Activated B cell treated with CpG ODN at 0.5 μM for 24 hours (primary cell): ENCODE results near the gene TMPRSS13. TPM values are rescaled to one million over a fixed set of nuclear protein-coding genes. Genes with fewer than 3 reads are reported as not detected.

ENCODE experiments used
- ATAC-seq: fragments of 200-7000 bp; cut with Tn5 transposase; one replicate; pipeline ENCODE4 v1.10.0; 2021; ENCODE audit warnings: low read depth, mild to moderate bottlenecking, moderate library complexity
- CTCF ChIA-PET: fragments of 350-600 bp; sonication (Branson Sonifier 250); formaldehyde crosslinking; loops from one replicate; lab custom pipeline; 2021; ENCODE audit warnings: antibody characterized with exemption; lab: Charles Lee
- POLR2A ChIA-PET: fragments of 350-600 bp; sonication (Branson Sonifier 250); formaldehyde crosslinking; loops from one replicate; lab custom pipeline; 2021; ENCODE audit warnings: antibody characterized with exemption; lab: Charles Lee
- DNase-seq: peaks from one replicate; pipeline ENCODE4 v3.0.0; 2022
- H3K27ac Mint-ChIP-seq: one replicate; pipeline ENCODE4 v1.8.0; 2020; ENCODE audit warnings: mixed read lengths
- H3K27me3 Mint-ChIP-seq: one replicate; pipeline ENCODE4 v1.8.0; 2021; ENCODE audit warnings: mixed read lengths
- H3K36me3 Mint-ChIP-seq: one replicate; pipeline ENCODE4 v1.8.0; 2021; ENCODE audit warnings: low read depth, mixed read lengths
- H3K4me1 Mint-ChIP-seq: one replicate; pipeline ENCODE4 v1.8.0; 2021; ENCODE audit warnings: mixed read lengths
- H3K4me3 Mint-ChIP-seq: one replicate; pipeline ENCODE4 v1.8.0; 2020; ENCODE audit warnings: mild to moderate bottlenecking, mixed read lengths
- H3K9me3 Mint-ChIP-seq: one replicate; pipeline ENCODE4 v1.8.0; 2020; ENCODE audit warnings: mixed read lengths
- intact Hi-C: fragments of 100-400 bp; cut with micrococcal nuclease; formaldehyde crosslinking; loops from one replicate; pipeline ENCODE4 v1.15.1; 2024
- total RNA-seq: library from RNA; stranded (reverse); gene quantifications from 2 replicates; pipeline ENCODE4 v1.2.3, GENCODE V29; 2022
- TF ChIP-seq, protein P1 (sequence below): fragments of 200-600 bp; IDR thresholded peaks from one replicate; pipeline ENCODE4 v1.8.0; 2022; ENCODE audit warnings: antibody characterized with exemption, mild to moderate bottlenecking

TMPRSS13 gene
- total RNA-seq, 1 donor from 2014 or later: 3.7 TPM

DNA sequence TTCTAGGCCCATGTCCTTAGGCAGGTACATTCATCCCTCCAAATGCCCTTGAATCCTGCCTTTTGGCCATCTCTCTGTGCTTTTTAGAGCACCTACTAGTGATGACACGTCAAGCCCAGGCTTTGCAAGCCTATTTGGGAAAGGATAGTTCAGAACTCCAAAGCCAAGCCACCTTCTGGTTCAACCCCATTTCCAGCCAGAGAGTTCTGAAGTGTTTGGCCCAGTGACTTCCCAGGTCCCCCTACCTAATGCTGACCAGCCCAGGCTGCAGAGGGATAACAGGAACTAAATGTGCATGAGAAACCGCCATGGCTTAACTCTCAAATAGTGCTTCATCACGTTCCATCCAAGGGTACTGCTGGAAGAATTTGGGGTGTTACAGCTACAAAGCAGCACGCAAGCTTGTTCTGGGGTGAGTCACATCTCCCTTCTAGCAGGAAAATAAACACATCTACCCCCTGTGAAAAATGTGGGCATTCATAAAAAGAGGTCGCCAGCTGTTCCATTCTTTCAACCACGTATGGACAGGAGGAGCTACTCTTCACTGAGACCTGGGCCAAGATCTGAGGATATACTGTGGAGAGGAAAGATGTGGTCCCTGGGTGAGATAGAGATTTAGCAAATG, 50.8 kb downstream of the TMPRSS13 start:
- ChIA-PET CTCF (no interaction called here), POLR2A (no interaction called here)
- ATAC-seq (no peak), DNase-seq (no peak)
- TF ChIP-seq, protein P1, sequence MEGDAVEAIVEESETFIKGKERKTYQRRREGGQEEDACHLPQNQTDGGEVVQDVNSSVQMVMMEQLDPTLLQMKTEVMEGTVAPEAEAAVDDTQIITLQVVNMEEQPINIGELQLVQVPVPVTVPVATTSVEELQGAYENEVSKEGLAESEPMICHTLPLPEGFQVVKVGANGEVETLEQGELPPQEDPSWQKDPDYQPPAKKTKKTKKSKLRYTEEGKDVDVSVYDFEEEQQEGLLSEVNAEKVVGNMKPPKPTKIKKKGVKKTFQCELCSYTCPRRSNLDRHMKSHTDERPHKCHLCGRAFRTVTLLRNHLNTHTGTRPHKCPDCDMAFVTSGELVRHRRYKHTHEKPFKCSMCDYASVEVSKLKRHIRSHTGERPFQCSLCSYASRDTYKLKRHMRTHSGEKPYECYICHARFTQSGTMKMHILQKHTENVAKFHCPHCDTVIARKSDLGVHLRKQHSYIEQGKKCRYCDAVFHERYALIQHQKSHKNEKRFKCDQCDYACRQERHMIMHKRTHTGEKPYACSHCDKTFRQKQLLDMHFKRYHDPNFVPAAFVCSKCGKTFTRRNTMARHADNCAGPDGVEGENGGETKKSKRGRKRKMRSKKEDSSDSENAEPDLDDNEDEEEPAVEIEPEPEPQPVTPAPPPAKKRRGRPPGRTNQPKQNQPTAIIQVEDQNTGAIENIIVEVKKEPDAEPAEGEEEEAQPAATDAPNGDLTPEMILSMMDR: no peak
- H3K9me3 Mint-ChIP-seq: no peaks in the 10 kb centered on the region
- H3K27me3 Mint-ChIP-seq: peaks cover 71% of the 10 kb centered on the region
- no peak overlapping the region for H3K4me3 Mint-ChIP-seq
- no peak overlapping the region for H3K27ac Mint-ChIP-seq
- intact Hi-C loops: no loop called here
- H3K4me1 Mint-ChIP-seq: peaks cover 23% of the 10 kb centered on the region
- no peaks in the 10 kb centered on the region for H3K36me3 Mint-ChIP-seq

DNA sequence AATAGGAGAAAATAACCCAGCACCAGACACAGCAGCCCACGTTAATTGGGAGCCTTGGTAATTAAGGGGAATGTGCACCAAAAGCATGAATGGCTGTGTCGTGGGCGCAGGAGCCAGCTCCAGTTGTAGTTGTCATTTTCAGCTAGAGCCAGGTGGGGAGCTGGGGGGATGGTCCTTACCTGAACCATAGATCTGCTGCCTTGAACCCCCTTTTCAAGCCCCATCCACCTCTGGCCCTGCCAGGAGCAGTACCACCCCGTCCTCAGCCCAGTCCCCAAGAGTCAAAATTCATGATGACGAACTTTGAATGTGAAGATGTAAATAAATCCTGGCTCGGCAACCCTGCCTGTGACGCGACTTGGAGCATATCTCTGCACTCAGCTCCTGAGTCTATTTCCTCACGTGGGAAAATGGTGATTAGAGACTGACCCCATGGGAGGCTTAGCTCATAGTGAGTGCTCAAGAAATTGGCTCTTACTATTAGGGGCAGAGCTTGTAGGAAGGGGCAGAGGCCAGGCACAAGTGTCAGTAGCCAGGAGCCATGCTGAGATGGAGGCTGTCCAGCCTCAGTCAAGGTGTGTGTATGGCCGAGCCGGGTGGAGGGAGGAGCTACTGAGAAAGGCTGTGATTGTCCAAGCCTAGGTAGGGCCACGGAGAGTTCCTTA, 52.0 kb downstream of the TMPRSS13 start:
- no peaks in the 10 kb centered on the region for H3K36me3 Mint-ChIP-seq
- DNase-seq: no peak
- TF ChIP-seq, protein P1: no peak
- ATAC-seq: no peak
- H3K4me3 Mint-ChIP-seq: no peak overlapping the region
- H3K9me3 Mint-ChIP-seq: no peaks in the 10 kb centered on the region
- peaks cover 23% of the 10 kb centered on the region for H3K4me1 Mint-ChIP-seq
- peaks cover 75% of the 10 kb centered on the region for H3K27me3 Mint-ChIP-seq
- H3K27ac Mint-ChIP-seq: no peak overlapping the region
- POLR2A ChIA-PET: no interaction called here
- intact Hi-C loops: no loop called here
- CTCF ChIA-PET: interaction anchor here (1.7 kb wide), 1 partner anchor 69 kb away, joined by 8 read pairs; no protein-coding TSS in a partner anchor

DNA sequence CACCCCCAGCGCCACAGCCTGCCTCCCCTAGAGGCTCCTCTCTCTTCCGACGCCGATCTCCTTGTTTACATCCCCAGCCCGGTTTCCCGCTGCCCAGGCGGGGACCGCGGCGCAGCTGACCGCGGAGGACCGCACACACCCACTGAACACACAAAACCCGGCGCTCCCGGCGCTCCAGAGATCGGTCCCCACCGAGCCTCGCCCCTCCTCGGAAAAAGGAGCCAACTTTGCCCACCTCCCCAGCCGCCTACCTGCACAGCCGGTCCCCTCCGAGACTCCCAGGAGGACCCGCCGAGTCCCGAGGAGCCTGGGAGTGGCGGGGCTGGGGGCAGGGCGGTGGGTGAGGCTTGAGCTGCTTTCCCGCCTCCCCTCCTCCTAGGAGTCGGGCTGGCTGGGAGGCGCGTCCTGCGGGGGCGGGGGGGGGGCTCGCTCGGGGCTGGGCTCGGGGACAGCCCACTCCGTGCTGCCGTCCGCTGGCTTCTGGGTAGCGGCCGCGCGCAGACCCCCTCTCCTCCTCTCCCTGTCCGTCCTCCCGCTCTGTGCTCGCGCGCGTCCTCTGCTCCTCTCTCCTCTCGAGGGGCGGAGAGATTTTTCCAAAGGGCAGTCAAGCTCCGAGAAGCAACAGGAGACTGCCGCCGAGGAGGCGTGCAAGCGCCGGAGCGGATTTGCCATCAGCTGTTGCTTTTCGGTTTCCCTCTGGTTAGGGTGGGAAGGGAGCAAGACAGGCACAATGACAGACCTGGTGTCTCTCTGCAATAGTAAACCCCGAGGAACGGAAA, 52.7 kb downstream of the TMPRSS13 start, which contains the start of gene FXYD6:
TSS of gene FXYD6 (minus strand) at position 318 of the 779 bp plus-strand sequence. CDS start 33,882 bp downstream, outside the sequence.
- Mint-ChIP-seq H3K36me3 (no peaks in the 10 kb centered on the region), H3K9me3 (no peaks in the 10 kb centered on the region), H3K27ac (no peak within 1 kb of the TSS), H3K4me3 (peak within 1 kb of the TSS; percentile 64), H3K4me1 (peaks cover 23% of the 10 kb centered on the region), H3K27me3 (peaks cover 76% of the 10 kb centered on the region)
- ChIA-PET POLR2A (no interaction called here), CTCF (interaction anchor here (1.7 kb wide), 1 partner anchor 70 kb away, joined by 8 read pairs; no protein-coding TSS in a partner anchor)
- DNase-seq: no peak
- intact Hi-C loops: no loop called here
- TF ChIP-seq, protein P1: no peak
- no peak for ATAC-seq

DNA sequence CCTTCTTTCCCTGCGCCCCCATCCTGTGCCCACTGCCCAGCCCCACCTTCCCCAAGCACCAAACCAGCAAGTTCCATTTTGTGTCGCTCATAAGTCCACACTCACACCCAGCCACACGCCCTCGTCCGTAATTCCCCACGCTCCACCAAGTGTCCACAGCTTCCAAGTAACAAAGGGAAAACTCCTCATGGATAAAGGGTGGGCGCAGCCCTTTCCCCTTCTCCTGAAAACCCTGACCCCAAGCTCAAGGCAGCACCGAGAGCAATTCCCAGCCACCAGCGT, 53.2 kb downstream of the TMPRSS13 start:
- Mint-ChIP-seq H3K4me3 (peak overlapping the region; percentile 64), H3K4me1 (peaks cover 23% of the 10 kb centered on the region), H3K27ac (no peak overlapping the region), H3K27me3 (peaks cover 71% of the 10 kb centered on the region), H3K36me3 (no peaks in the 10 kb centered on the region), H3K9me3 (no peaks in the 10 kb centered on the region)
- TF ChIP-seq, protein P1: no peak
- ATAC-seq: no peak
- DNase-seq: no peak
- ChIA-PET POLR2A (no interaction called here), CTCF (no interaction called here)
- intact Hi-C loops: no loop called here
